Stimulated activated CD4-positive, alpha-beta T cell treated with anti-CD3 and anti-CD28 coated beads, Interleukin-15, amount 100 ng/mL, for 24 hours (primary cell): ENCODE results near the gene OR2K2.
"Not testable (repeated sequence)": the region's sequence is repeated elsewhere in the genome, so short reads cannot be mapped to it uniquely, and the experiment has no call there.

Experiments used
- DNase-seq: peaks from one replicate; pipeline ENCODE4 v3.0.0-alpha.2; 2020

Gene OR2K2

GRCh38 chr9:111330124-111330523 lies at the start of gene OR2K2:
Gene OR2K2 (minus strand): TSS chr9:111330224. CDS start chr9:111328433, 1,791 bp downstream.
- no peak for DNase-seq

DNA sequence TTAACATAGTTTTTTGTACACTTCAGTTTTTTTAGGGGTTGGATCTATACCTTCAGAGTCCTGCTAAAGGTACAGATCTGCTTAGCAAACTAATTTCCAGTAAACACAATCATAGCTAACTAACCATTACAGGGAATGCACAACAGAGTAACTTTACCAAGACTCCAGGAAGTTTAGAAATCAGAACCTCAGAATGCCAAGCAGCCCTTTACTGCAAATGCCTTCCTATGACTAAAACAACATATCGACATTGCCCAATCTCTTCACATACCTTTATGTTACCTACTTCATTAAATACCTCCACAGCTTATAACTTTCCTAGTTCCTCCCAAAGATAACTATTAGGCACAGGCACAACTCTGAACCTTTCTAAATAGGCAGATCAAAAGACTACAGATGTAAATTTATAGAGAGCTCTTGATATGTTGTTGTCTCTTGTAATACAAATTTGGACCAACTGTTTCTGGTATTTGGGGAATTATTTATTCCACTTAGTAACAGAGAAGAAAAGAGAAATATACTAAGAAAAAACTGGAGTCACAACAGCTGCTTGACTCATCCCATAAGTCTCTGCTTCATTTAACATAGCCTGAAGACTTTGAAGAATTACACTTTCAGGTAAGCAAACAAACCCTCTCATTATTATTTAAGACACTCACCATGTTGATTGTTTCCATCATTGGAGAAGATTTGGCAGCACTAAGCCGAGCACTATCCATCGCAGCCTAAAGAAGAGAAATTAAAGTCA lies 46.0 kb upstream of the OR2K2 start:
- no peak for DNase-seq

DNA sequence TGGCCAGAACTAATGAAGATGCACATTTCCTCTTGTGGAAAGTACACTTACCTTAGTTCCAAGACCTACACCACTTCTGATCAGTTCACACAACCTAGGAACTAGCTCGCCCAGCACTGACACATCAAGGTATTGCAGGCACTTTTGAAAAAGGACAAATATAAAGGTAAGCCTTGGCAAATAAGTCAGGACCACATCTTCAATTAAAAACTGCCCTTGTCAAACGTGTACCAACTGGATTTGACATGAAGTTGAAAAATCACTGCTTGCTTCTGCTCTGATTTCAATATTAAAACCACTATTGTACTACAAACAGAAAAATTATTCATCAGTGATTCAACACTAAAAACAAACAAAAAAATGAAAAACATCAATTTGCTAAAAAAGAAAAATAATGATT lies 45.0 kb upstream of the OR2K2 start:
- DNase-seq = no peak

DNA sequence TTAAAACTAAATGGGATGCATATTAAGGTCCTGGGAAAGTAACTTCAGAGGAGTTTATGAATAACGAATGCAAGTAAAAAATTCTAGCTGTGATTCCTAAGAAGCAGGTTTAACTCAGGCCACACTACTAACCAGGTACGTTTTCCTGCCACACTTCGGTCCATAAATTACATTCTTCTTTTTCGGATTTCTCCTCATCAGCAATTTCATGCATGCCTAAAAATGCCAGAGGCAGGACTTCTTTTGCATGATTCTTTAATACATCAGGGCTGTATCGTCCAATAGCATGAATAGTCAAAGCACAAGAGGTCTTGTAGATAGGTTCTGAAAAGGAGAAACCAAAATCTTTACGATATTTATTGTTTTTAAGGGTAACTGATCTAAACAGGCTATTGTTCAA lies 42.3 kb upstream of the OR2K2 start:
- DNase-seq = no peak

GRCh38 chr9:111366978-111367377 lies 37.0 kb upstream of the OR2K2 start:
- DNase-seq = no peak

GRCh38 chr9:111362526-111362925 lies 32.5 kb upstream of the OR2K2 start:
- DNase-seq = no peak

DNA sequence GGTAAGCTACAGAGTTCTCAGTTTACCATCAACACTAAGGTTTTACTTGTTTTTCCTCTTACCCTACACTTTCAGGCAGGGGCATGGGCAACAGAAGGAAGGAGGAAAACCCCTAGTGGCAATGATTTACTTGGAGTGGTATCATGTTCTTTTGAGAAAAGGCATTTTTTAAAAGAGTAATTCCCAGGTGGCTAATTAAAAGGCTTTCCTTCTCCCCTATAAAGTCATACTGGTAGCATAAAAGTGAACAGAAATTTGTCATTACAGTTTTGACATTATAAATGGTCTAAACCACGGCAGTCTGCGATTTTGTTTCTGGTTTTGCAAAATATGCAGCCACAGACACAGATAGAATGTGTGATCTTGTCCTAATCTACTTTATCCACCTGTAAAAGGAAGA lies 30.9 kb upstream of the OR2K2 start:
- no peak for DNase-seq

- no peak for DNase-seq
These were observed 26.6 kb upstream of the OR2K2 start for GRCh38 chr9:111356481-111357244.

DNA sequence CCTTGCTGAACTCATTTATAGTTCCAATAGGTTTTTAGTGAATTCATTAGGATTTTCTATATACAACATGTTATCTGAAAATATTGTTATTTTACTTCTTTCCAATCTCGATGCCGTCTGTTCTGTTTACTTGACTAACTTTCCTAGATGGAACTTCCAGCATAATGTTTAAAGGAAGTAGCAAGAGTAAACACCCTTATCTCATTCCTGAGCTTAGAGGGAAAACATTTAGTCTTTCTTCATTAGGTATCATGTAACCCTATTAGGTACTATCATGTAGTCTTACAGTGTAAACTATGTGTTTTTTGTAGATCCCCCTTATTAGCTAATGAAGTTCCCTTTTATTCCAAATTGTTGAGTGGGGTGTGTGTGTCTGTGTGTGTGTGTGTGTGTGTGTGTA lies 22.5 kb upstream of the OR2K2 start:
- DNase-seq = no peak

DNA sequence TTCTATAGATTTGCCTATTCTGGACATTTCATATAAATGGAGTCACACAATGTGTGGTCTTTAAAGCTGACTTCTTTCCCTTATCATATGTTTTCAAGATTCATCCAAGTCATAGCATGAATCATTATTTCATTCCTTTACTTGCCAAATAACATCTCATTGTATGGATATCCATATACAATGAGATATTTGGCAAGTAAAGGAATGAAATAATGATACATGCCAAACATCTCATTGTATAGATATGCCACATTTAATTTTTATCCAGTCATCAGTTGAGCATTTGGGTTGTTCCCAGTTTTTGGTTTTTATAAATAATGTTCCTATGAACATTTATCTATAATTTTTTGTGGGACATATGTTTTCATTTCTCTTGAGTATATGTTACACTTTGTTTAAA lies 20.5 kb upstream of the OR2K2 start:
- DNase-seq = no peak

DNA sequence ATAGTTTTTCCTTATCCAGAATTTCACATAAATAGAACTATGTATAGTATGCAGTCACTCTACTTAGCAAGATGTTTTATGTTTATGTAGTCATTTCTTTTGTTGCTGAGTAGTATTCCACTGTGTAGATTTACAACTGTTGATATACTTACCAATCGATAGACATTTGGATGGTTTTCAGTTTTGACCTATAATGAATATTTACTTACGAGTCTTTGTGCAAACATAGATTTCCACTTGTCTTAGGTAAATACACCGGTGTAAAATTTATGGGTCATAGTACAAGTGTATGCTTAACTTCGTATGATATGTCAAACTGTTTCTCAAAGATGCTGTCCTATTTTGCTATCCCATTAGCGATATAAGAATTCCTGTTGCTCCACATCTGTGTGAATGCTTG lies 19.7 kb upstream of the OR2K2 start:
- no peak for DNase-seq

- no peak for DNase-seq
These were observed 18.8 kb upstream of the OR2K2 start for GRCh38 chr9:111348821-111349271.

DNA sequence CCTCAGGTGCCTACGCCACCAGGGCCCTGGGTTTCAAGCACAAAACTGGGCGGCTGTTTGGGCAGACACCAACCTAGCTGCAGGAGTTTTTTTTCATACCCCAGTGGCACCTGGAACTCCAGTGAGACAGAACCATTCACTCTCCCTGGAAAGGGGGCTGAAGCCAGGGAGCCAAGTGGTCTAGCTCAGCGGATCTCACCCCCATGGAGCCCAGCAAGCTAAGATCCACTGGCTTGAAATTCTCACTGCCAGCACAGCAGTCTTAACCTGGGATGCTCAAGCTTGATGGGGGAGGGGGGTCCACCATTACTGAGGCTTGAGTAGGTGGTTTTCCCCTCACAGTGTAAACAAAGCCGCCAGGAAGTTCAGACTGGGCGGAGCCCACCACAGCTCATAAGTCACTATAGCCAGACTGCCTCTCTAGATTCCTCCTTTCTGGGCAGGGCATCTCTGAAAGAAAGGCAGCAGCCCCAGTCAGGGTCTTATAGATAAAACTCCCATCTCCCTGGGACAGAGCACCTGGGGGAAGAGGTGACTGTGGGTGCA lies 4.4 kb upstream of the OR2K2 start:
- DNase-seq = not testable (repeated sequence)

DNA sequence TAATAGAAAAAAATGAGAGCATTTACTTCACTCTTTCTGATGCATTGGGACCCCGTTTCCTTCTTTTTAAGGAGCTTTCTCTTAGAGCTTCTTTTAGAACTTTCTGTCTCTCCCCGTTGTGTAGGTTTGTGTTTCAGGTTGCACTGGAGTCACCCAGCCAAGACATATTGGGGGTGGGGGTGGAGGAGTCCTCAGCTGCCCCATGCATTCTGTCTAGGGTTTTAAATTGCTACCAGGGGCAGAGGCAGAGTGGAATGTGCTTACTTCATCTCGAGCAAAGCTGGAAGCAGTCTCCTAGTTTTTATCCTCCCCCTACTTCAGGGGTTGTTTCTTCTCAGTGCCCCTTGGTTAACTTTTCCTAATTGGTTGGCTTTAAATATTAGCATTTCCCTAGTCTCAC lies 9.4 kb downstream of the OR2K2 start:
- no peak for DNase-seq

- DNase-seq = no peak
These were observed 13.2 kb downstream of the OR2K2 start for GRCh38 chr9:111316796-111317195.

DNA sequence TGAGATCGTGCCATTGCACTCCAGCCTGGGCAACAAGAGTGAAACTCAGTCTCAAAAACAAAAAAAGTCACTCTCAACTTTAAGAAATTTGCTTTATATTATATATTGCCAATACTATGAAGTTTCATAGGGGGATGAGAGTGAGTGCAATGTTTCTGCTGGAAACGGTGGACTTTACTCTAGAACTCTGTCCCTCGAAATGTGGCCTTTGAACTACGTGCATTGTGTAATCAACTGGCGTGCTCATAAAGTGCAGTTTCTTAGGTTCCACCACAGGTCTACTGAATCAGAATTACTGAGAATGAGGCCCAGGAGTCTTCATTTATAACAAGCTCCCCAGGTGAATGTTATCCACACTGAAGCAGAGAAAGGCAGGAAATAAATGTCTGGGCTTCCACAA lies 24.1 kb downstream of the OR2K2 start:
- DNase-seq = no peak

GRCh38 chr9:111304000-111304399 lies 26.0 kb downstream of the OR2K2 start:
- not testable (repeated sequence) for DNase-seq

- no peak for DNase-seq
These were observed 28.8 kb downstream of the OR2K2 start for GRCh38 chr9:111301195-111301594.

GRCh38 chr9:111300140-111300735 lies 29.8 kb downstream of the OR2K2 start:
- no peak for DNase-seq

DNA sequence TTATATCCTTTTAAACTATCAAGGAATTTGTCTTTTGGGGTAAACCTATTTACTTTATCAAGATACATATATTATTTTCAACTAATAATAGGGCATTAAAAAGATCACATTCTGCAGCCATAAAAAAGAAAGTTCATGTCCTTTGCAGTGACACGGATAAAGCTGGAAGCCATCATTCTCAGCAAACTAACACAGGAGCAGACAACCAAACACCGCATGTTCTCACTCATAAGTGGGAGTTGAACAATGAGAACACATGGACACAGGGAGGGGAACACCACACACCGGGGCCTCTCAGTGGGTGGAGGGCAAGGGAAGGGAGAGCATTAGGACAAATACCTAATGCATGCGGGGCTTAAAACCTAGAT lies 30.4 kb downstream of the OR2K2 start:
- not testable (repeated sequence) for DNase-seq

DNA sequence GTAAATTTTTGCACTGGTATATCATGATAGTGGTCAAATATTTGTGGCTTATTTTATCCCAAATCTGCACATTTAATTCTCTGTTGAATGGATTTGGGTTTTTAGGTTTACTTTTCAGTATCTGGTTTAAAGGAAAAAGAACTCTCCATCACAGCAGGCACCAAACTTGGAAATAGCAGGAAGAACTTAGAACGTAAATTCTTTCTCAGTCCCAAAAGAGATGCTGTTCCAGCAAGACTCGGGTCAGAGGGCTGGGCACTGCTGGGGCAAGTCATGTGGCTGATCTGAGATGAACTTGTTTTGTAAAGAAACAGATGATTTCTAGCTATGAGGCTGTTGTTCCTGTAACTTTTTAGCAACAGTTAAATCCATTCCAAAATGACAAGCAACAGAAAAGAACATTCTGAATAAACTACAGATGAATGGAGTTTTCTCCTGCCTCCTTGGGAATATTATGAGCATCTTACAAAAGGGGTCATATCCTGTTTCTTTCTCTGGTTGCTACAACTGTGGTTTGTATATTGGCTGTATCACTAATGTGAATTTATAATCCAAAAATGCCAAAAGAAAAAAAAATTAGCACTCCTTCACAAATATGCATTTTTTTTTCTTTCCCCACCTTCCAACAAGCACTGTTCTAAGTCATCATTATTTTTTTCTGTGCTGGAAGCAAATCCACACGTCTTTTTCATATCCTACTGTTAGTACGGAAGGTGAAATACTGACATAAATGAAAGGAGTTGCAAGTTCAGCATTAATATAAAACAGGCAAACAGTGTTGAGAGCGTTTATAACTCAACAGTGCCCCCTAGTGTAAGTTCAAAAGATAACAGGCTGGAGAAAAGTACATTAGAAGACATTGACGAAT lies 31.1 kb downstream of the OR2K2 start:
- DNase-seq = no peak

GRCh38 chr9:111298111-111298510 lies 31.9 kb downstream of the OR2K2 start:
- DNase-seq = no peak
